ENCODE measurements around the gene PABPN1L.

Gene PABPN1L

DNA sequence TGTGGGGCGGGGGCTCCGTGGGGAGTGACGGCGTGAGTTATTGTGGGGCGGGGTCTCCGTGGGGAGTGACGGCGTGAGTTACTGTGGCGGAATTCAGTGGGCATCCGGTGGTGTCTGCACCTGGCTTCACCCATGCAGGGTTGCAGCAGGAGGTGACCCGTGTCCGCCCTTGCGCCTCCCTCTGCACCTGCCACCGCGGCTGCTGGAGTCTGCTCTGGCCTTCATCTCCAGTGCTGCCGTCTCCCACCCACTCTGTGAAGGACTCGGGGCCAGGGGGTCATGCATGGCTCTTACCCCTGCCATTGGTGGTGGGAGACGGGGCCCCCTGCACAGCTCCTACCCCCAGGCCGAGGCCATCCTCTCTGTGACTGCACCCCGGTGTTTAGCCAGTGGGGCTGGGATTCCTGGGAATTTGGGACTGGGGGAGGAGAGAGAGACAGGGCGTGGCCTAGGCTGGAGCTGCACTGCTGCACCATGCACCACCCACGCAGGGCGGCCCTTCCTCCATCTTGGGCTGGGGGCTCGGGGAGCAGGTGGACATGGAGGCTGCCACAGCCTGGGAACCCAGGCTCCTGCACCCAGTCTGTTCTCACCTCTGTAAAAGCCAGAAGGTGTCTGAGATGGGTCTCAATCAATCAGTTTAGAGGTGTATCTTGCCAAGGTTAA lies 1.3 kb upstream of the PABPN1L start:
- DNase-seq, result no peak

DNA sequence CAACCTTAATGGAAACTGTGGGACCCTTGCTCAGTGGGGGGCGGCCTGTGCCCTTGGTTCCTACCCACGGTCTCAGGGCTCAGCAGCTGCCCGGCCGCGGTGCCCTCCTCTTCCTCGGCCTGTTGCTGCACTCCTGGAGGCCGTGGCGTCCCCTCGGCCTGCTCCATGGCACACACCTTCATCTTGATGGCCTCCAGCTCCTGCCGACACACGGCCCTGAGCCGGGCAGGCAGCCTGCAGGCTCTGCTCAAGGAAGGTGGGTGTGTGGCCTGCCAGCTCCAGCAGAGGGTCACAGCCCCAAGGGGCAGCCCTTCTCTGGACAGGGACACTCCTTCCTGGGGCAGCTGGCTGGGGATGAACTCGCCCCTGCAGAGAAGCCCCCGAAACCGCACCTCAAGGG lies 718 bp downstream of the PABPN1L start:
- DNase-seq, result no peak

DNA sequence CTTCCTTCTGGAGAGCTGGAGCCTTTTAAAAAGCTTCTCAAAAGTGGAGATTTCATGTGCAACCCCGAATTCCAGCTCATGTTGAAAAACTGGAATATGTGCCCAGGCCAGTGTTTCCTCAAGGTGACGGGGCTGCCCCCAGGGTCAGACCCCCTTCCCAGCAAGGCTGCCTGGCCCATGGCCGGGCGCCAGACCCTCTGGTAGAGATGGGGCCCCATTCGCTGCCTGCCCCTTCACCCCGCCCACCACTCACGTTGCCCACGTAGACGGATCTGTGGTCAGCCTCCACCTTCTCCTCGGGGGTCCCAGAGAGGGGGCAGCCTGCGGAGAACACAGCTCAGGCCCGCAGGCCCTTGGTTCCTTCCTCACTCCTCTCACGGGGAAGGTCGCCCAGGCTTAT lies 1.1 kb downstream of the PABPN1L start:
- DNase-seq, result no peak

DNA sequence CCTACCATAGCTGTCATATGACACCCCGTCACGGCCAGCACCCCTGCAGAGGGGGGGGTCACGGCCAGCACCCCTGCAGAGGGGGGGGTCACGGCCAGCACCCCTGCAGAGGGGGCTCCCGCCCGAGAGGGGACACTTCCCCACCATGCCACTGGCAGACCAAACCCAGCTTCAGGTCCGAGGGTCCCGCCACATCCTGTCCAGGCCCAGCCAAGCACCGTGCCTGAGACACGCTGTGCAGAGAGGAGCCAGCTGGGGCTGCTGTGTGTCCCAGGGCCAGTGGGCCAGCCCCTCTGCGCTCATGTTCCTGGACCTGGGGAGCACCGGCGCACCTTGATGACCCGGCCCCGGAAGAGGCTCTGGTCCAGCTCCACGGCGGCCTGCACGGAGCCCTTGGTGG lies 1.9 kb downstream of the PABPN1L start:
- DNase-seq, result no peak

DNA sequence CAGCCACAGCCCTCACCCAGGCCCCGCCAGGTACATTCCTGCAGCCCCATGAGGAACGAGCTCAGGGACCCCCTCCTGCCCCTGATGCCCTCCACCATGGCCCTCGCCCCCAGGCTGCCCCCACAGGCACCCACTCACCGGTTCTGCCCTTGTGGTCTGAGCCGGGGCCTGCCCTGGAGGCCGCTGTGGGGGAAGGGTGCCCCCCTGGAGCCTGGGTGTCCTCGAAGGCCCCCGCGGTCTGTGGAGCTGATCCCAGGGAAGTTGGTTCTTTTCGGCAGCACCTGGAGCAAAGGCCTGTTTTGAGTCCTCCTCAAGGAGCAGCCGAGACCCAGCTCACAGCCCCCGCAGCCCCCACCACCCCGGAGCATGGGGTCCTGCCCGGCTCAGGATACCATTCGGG lies 2.4 kb downstream of the PABPN1L start:
- DNase-seq, result no peak

DNA sequence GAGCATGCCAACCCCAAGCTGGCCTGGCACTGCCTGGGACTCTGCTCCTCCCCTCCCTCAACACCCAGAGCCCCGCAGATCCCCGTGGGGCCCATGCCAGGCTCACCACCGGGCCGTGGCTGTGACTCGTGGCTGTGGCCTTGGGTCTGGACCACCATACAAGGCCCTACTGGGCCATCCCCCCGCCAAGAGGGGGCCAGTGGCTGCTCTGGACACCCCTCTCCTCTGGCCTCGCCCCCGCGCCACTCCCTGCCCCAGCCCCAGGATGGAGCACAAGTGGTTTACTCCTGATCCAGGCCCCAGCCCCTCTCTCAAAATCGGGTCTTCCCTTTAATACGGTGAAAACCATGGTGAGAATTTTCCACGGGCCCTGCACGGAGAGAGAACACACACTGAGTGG lies 3.0 kb downstream of the PABPN1L start:
- DNase-seq, result no peak

DNA sequence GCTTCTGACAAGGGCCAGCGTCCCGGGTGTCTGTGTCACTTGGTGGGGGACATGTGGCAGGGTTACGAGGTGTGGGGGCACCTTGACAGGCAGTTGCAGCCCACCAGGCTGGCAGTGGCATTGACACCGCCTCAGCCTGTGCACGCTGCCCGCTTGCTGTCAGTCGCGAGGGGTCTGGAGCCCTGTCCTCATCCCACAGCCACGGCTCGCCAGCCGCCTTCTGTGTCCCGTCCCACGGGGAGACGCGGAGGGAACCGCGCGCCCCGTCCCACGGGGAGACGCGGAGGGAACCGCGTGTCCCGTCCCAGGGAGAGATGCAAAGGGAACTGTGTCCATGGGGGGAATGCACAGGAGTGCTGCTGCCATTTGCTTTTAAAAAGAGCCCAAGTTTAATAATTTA lies 3.5 kb downstream of the PABPN1L start:
- DNase-seq, result no peak

DNA sequence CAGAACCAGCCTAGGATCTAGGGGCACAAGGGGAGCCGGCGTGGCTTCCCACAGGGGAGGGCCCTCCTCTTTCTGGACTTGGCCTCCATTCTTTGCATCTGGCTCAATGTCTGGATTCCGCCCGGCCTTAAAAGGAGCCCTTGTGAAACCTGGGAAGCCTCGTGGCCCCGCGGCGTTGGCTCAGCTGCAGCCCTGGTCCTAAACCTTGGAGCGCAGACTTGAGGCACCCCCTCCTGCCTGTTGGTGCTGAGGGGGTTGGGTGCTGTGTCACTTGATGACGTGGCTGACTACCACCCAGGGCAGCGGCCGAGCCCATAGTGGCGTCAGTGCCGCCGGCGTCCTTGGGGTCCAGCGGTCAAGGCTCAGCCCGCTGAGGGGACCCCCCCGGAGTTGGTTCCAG lies 5.1 kb downstream of the PABPN1L start:
- DNase-seq, result no peak

DNA sequence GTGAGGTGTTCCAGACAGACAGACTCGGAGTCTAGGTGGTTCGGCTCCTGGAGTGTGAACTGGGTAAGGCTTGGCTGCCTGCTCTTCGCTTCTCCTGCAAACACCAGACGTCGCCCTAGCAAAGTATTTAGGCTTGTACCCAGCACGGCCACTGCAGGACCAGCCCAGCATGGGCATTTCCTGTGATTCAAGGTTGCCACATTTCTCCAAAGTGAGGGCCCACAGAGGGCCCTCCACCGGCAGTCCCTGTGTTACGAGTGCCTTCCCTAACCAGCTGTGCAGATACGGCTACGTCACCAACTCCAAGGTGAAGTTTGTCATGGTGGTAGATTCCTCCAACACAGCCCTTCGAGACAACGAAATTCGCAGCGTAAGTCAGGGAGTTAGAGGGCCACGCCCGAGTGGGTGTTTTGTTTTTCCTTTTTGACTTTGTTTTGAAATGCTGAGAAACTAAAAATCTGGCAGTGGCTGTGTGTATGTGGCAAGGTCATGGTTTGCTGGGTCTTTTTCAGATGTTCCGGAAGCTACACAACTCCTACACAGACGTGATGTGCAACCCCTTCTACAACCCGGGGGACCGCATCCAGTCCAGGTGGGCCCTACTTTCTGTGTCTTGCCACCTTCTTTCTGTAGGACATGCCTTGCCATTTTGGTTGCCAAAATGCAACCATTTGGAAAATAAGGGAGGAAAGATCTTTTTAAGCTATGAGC lies 6.9 kb downstream of the PABPN1L start:
- no peak for DNase-seq

DNA sequence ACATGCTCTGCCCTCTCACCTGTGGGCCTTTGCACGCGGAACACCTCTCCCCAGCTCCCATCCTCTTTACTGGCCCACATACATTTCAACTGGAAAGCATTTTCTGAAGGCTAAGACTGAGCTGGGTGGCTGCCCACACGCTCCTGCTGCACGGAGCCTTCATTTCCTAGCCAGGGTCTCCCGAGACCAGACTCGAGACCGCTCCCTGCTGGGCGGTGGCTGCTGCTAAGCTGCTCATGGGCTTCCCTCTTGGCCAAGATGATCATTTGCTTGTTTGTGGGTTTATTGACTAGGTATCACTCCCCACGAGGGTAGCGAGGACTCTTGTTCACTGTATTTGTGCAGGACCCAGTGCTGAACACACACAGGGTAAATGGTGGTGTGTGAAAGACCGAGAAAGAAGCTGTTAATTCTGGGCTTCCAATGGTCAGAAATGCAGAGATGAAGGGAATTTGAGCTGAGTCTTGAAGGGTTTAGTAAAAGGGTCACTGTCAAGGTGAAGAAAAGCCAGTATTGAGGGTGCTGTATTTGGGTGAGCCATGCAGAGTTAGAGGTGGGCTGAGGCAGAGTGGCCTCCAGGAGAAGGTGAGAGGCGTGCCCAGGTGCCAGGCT lies 8.6 kb downstream of the PABPN1L start:
- DNase-seq, result peak; percentile 79

DNA sequence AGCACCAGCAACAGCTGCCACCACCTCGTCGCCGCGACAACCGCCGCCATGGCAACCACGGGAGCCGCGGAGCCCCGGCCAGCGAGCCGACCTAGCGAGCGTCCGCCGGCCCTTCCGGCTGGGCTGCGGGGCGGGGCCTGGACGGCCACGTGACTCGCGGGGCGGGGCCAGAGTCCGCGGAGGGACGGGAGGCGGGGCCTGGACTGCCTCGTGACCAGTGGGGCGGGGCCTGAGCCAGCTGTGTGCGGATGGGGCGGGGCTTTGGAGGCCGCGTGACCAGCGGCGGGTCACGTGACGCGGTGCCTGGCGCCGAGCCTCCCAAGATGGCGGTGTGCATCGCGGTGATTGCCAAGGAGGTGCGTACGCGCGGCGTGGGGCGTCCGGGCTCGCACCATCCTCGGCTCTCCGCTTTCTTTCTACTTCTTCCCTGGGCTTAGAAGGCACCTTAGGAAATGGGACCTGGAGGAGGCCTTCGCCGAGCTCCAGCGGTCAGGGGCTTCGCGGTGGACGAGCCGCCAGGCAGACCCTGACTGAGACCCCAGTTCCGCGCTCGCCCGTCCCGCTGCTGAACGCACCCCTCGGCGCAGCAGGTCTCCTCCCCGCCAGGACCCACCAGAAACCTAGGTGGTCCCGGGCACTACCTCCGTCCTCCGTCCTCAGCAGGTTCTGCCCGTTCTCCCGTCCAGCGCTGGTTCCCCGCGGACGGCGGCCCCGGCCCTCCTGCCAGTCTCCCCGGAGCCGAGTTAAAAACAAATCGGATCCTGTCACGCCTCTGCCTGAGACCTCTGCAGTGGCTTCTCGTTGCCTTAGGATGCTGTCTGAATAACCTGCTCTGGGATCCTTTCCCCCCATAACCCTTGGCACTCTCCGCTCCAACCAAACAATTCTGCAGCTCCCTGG lies 9.4 kb downstream of the PABPN1L start, which contains the start of the genes GALNS and TRAPPC2L:
GALNS (minus strand) TSS at position 120 of the 900 bp plus-strand sequence; CDS start at position 50, 70 bp downstream.
TRAPPC2L (plus strand) TSS at position 300 of the 900 bp plus-strand sequence; CDS start at position 324, 24 bp downstream.
- DNase-seq, result peak; percentile 100

DNA sequence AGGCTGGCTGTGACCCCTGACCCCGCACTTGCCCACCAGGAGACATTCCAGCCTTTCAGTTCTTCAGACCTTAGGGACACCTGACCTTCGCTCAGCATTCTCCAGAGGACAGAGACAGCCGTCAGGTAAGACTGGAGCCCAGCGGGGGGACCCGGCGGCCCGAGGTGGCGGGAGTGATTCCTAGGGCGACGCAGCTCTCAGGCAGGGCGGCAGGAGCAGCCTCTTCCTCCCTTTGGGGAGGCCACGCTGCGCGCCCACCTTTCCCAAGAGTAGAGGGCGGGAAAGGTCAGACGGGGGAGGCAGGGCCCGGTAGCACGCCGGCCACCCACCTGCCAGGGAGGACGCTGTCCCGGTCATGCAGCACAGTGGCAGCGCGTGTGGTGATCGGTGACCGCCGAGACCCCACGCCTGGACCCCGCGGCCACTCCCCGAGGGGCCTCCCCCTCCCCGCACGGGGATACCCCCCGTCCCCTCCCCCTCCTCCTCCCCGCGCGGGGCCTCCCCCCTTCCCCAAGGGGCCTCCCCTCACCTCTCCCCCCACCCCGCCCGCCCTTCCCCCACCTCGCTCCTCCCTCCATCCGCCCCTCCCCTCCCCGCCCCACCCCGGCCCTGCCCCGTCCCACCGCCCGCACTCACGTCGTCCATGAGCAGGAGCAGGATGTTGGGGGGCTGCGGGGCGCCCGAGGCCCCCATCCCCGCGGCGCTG lies 10.2 kb downstream of the PABPN1L start:
- DNase-seq, result no peak

DNA sequence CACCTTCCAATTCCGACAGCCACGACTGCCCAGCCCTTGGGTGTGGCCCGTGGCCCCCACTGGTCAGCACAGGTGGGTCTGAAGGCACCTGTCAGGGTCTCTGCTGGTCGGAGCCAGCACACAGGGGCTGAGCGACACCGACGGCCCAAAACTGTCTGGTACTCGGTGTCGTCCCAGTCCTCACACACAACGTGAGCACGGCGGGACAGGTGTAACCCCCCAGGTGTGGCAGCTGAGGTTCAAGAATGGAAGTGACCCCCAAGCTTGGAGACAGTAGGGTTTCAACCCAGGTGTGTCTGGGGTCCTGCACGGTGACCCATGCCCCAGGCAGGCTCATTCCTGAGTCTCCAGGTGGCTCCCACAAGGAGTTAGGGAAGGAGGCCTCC lies 10.7 kb downstream of the PABPN1L start:
- DNase-seq, result no peak

DNA sequence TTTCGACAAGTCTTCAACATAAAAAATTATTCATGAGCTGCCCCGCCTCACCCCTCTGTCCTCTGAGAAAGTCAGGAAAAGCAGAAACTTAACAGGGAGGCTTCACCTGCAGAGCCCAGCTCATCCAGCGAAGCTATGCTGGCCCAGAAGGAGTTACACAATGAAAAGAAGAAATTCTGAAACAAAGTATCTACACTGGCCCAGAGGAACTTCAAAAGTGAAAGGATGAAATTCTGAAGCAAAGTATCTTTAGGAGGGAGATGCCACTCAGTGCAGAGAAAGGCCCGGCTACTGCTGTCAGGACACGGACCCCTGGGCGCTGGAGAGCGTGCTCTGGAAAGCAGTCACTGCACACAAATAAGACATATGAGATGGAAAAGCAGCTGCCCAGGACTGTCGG lies 11.3 kb downstream of the PABPN1L start:
- no peak for DNase-seq

DNA sequence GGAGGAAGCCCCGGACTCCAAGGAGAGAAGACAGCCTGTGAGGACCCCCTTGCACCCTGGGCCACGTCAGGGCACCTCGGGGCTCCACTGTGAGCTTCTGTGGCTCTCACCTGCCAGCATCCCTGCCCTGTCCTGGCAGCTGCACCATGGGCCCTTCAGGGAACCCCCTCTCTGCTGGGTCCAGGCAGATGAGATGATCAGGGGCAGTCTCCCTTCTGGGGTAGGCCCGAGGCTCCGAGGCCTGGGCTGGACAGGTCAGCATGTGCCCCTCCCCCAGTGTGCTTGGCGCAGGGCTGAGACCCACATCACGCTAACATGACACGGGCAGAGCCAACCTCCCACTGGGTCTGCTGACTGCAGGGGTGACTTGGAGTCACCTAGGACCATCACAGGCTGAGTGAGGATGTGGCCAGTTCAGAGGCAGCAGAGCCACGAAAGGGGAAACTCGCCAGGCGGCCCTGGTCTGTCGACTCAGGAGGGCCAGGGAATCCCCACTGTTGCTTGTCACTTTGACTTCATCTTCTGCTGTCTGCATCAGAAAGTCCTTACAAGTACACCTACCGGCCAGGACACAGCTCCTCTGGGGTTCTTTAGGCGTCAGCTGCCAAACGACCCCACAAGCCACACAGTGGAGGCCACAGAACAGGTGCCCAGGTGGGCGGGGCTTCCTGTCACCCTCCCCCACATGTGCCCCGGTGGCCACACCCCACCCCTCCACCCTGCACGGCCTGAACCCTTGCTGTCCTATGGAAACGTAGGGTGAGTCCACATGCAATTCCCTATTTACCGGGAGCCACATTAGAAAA lies 12.0 kb downstream of the PABPN1L start:
- peak; percentile 43 for DNase-seq

DNA sequence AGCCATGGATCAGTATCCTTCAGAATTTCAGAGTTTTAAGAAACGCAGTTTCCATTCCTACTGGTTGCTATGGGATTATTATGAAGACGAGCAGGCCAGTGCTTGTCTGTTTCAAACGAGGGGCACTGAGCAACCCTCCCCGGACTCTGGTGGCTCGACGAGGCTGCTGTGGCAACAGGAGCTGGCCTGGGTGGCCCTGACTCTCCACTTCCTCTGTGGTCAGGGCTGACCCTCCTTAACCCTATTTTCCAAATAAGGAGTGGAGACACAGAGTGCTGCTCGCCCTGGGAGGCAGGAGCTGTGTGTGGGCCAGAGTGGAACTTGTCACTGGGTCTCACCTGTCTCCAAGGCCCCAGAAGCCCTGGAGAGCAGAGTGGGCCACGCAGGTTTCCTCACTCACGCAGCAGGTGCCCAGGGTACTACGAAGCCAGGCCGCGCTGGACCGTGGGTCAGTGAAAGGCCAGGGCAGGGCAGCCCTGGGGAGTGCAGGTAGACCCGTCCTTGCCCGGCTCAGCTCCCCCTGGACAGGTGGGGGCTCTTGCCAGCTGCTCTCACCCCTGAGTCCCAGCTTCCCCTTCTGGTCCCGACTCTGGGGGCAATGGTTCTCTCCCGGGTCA lies 13.0 kb downstream of the PABPN1L start:
- DNase-seq, result no peak

DNA sequence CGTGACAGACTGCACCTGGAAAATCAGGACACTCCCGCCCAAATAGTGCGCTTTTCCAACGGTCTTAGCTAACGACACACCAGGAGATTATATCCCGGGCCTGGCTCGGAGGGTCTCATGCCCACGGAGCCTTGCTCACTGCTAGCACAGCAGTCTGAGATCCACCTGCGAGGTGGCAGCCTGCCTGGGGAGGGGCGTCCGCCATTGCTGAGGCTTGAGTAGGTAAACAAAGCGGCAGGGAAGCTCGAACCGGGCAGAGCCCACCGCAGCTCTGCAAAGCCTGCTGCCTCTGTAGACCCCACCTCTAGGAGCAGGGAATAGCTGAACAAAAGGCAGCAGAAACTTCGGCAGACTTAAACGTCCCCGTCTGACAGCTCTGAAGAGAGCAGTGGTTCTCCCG lies 14.8 kb downstream of the PABPN1L start:
- DNase-seq, result no peak

DNA sequence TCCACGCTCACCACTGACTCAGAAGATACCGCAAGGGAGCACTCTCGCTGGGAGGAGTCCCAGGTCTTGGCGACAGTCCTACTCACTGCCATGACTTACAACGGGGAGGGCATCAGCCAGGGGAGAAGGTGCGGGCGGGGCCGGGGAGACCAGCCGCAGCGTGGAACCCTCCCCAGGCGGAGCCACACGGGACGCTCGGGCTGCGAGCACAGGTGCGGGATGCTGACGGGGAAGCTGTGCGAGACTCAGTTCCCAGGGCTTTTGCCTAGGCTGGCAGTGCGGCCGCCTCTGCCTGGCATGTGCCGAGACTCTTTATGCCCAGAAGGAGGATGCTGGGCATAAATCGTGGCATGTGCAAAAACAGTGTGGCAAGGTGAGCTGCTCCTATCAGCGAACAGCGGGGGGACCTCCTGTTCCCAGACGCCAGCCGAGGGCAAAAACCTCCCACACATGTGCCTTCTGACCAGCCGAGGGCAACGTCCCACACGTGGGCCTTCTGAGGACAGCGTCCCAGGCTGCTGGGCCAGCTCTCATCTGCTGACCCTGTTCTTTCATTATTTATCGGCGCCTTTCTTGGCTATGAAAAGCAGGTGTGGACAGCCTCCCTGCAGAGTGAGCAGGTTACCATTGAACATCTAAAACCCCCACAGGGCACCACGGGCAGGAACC lies 15.8 kb downstream of the PABPN1L start:
- DNase-seq, result no peak

DNA sequence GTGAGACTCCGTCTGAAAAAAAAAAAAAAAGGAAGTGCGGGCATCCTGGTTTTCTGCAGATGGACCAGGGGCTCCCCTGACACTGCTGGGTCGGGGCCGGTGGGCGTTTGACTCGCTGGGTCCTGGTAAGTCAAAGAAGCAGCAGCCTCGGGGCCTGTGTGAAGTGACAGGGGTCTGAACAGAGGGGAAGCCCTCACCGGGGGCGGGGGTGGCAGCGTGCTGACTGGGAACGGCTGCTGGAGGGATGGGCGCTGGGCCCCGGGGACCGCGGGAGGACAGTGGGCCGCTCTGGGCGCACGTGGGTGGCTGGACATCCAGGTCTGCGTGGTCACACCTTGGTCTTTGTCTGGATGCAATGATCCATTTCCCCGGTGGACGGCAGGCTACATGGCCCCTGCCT lies 17.9 kb downstream of the PABPN1L start:
- no peak for DNase-seq

DNA sequence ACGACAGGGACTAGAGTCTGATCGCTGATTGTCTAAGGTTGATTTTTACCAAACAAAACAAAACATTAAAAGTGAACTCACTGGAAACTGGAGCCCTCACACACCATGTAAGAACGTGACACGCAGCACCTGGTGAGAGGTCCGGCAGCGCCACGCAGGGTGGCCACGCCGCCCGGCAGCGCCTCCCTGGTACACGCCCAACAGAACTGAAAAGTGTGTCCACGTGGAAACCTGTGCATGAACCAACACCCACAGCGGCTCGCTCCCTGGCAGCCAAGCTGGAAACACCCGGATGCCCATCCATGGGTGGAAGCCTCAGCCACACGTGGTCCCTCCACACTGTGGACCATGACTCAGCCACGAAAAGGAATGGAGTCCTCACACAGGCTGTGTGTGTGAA lies 18.8 kb downstream of the PABPN1L start:
- no peak for DNase-seq

DNA sequence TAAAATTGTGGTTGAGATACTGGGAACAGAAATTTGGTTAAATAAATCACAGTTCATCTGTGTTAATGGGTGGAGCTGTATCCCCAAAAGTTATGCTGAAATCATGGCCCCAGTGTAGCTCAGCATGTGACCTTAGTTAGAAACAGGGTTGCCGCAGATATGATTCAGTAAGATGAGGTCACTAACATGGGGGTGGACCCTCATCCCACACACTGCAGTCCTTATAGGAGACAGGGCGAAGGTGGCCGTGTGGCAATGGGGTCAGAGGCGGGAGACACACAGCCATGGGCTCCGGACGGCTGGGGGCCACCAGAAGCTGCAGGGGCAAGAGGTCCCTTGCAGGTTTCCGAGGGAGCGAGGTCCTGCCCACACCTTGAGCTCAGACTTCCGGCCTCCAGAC lies 20.4 kb downstream of the PABPN1L start:
- DNase-seq, result no peak
